ENCODE data around the gene OGN. TPM values are rescaled to one million over a fixed set of nuclear protein-coding genes. Genes with fewer than 3 reads are reported as not detected.

Gene OGN
- polyA plus RNA-seq, 2 of the 4 experiments (the other 2 are of a cell fraction) = not detected

DNA sequence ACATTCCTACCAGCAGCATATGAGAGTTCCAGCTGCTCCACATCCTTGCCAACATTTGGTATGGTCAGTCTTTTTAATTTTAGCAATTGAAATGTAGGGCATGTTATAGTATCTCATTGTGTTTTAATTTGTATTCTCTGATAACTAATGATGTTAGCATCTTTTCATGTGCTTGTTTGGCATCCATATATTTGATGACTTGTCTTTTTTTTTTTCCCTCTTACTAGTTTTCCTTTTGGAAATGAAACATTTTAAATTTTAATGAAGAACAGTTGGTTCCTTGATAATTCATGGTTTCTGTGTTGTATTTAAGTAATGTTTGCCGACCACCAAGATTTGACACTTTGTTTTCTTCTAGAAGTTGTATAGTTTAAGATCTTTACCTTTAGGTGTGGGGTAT lies 8.8 kb downstream of the OGN start:
- no peak for DNase-seq (ENCODE audit: low read depth in 1 of 2, low spot score in 1 of 2)
- H3K27ac ChIP-seq = no peak overlapping the region
- ATAC-seq = no peak
- no peaks in the 10 kb centered on the region for H3K9me3 ChIP-seq
- POLR2A ChIA-PET = no interaction called here
- TF ChIP-seq RFX5 (IDR thresholded peaks at IDR 0.05) (no peak), EP300 (IDR thresholded peaks at IDR 0.05) (no peak), MAFK (IDR thresholded peaks at IDR 0.05; ENCODE audit: partially characterized antibody) (no peak), SREBF2 (IDR thresholded peaks at IDR 0.05) (no peak), TP53 (CRISPR knock-in tag; IDR thresholded peaks at IDR 0.05) (no peak), POLR2AphosphoS2 (conservative IDR thresholded peaks at IDR 0.05; ENCODE audit: low read length) (no peak), NR3C1 (IDR thresholded peaks at IDR 0.05) (no peak), HOXB5 (CRISPR knock-in tag; IDR thresholded peaks at IDR 0.05) (no peak), ZC3H11A (IDR thresholded peaks at IDR 0.05) (no peak)
- CTCF ChIA-PET = no interaction called here
- no peak for FAIRE-seq
- no peak overlapping the region for H3K4me2 ChIP-seq
- 87% methylated on average over 1 of the region's 1 CpG for WGBS (ENCODE audit: missing lambda C conversion rate)
- no peak overlapping the region for H3K4me3 ChIP-seq
- H3K4me1 ChIP-seq = no peaks in the 10 kb centered on the region

DNA sequence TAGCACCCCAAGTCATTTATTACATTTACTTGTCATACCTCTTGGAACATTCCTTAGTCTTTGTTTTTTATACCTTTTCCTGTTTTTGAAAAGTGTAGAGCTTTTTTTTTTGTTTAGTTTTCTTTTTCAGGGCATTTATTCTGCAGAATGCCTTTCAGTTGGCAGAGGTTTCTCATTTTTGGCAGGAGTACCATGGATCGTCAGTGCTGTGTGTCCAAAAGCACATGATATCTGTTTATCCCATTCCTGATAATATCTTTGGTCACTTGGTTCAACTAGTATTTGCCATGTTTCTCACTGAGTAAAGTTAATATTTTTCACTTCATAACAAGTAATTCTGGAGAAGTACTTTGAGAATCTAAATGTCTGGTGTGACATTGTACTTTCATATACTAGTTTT lies 10.7 kb downstream of the OGN start:
- POLR2A ChIA-PET = no interaction called here
- H3K27ac ChIP-seq = no peak overlapping the region

DNA sequence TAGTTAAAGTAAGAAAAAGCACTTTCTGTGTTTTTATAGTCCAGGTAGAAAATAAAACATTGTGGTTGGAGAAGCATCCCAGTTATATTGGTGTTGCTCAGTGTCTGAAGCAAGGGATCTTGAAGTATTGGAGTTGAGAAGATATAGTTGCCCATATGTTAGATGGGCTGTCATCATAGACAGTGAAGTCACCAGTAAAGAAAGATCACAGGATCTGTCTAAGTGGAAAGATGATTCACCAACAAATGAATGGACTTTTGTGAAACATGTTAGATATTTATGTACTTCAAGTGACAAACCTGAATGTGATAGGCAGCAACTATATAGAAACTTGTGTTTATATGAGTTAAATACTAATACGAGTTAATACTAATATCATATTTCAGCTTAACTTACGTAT lies 11.7 kb downstream of the OGN start:
- TF ChIP-seq SMC3 (IDR thresholded peaks at IDR 0.05) = no peak
- no peak for TF ChIP-seq HES2 (IDR thresholded peaks at IDR 0.05)
- TF ChIP-seq, protein P1, sequence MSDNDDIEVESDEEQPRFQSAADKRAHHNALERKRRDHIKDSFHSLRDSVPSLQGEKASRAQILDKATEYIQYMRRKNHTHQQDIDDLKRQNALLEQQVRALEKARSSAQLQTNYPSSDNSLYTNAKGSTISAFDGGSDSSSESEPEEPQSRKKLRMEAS (IDR thresholded peaks at IDR 0.05) = no peak
- no peak for TF ChIP-seq NFE2L2 (conservative IDR thresholded peaks at IDR 0.05; ENCODE audit: low read length)
- TF ChIP-seq CBX2 (IDR thresholded peaks at IDR 0.05; ENCODE audit: borderline replicate concordance, low read depth) = no peak
- no peak for TF ChIP-seq CEBPB (IDR thresholded peaks at IDR 0.05)
- TF ChIP-seq GATA3 (IDR thresholded peaks at IDR 0.05; ENCODE audit: borderline replicate concordance) = no peak
- TF ChIP-seq JUN (IDR thresholded peaks at IDR 0.05) = no peak
- no peak for TF ChIP-seq NR3C1 (IDR thresholded peaks at IDR 0.05)
- no peak for TF ChIP-seq HOXB13 (CRISPR knock-in tag; IDR thresholded peaks at IDR 0.05; ENCODE audit: low read depth)
- no peak for TF ChIP-seq RCOR1 (IDR thresholded peaks at IDR 0.05; ENCODE audit: low read depth, low read length)
- TF ChIP-seq, protein P2, sequence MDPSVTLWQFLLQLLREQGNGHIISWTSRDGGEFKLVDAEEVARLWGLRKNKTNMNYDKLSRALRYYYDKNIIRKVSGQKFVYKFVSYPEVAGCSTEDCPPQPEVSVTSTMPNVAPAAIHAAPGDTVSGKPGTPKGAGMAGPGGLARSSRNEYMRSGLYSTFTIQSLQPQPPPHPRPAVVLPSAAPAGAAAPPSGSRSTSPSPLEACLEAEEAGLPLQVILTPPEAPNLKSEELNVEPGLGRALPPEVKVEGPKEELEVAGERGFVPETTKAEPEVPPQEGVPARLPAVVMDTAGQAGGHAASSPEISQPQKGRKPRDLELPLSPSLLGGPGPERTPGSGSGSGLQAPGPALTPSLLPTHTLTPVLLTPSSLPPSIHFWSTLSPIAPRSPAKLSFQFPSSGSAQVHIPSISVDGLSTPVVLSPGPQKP (IDR thresholded peaks at IDR 0.05; ENCODE audit: low read depth, low read length) = no peak
- no peak for TF ChIP-seq KDM5A (IDR thresholded peaks at IDR 0.05)
- no peak for TF ChIP-seq CTCF (IDR thresholded peaks at IDR 0.05)
- TF ChIP-seq, protein P3, sequence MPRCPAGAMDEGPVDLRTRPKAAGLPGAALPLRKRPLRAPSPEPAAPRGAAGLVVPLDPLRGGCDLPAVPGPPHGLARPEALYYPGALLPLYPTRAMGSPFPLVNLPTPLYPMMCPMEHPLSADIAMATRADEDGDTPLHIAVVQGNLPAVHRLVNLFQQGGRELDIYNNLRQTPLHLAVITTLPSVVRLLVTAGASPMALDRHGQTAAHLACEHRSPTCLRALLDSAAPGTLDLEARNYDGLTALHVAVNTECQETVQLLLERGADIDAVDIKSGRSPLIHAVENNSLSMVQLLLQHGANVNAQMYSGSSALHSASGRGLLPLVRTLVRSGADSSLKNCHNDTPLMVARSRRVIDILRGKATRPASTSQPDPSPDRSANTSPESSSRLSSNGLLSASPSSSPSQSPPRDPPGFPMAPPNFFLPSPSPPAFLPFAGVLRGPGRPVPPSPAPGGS (IDR thresholded peaks at IDR 0.05) = no peak
- no peak for TF ChIP-seq MYC (IDR thresholded peaks at IDR 0.05; ENCODE audit: borderline replicate concordance, low read length)
- no peak for TF ChIP-seq ZNF302 (CRISPR knock-in tag; IDR thresholded peaks at IDR 0.05)
- TF ChIP-seq HEYL (CRISPR knock-in tag; IDR thresholded peaks at IDR 0.05) = no peak
- no peak for TF ChIP-seq HOXB5 (CRISPR knock-in tag; IDR thresholded peaks at IDR 0.05)
- no peak for ATAC-seq
- FAIRE-seq = peak; percentile 32
- 84% methylated on average over 2 of the region's 2 CpGs for WGBS (ENCODE audit: missing lambda C conversion rate)
- Histone ChIP-seq H3K4me1 (no peaks in the 10 kb centered on the region), H3K4me2 (no peak overlapping the region), H3K4me3 (no peak overlapping the region), H3K9me3 (no peaks in the 10 kb centered on the region), H3K27ac (no peak overlapping the region)
- ChIA-PET POLR2A (no interaction called here), CTCF (no interaction called here)
- DNase-seq (ENCODE audit: low read depth in 1 of 2, low spot score in 1 of 2) = no peak

More for the DNA sequence above, 10.7 kb downstream of the OGN start:
- Histone ChIP-seq H3K4me1 (no peaks in the 10 kb centered on the region), H3K4me2 (no peak overlapping the region), H3K4me3 (no peak overlapping the region), H3K9me3 (no peaks in the 10 kb centered on the region)
- WGBS (ENCODE audit: missing lambda C conversion rate) = 85% methylated on average over 1 of the region's 1 CpG
- DNase-seq (ENCODE audit: low read depth in 1 of 2, low spot score in 1 of 2) (no peak), ATAC-seq (no peak), FAIRE-seq (no peak)
- TF ChIP-seq TP53 (CRISPR knock-in tag; IDR thresholded peaks at IDR 0.05) (no peak), SREBF2 (IDR thresholded peaks at IDR 0.05) (no peak), KDM1A (IDR thresholded peaks at IDR 0.05; ENCODE audit: low read depth) (no peak), HEYL (CRISPR knock-in tag; IDR thresholded peaks at IDR 0.05) (no peak), HOXB13 (CRISPR knock-in tag; IDR thresholded peaks at IDR 0.05; ENCODE audit: low read depth) (no peak), BHLHE40 (IDR thresholded peaks at IDR 0.05; ENCODE audit: low read depth, low read length) (no peak), RNF2 (IDR thresholded peaks at IDR 0.05; ENCODE audit: borderline replicate concordance, low read depth) (no peak), JUNB (IDR thresholded peaks at IDR 0.05) (no peak), EHMT2 (IDR thresholded peaks at IDR 0.05; ENCODE audit: low read depth) (no peak), FOXS1 (CRISPR knock-in tag; IDR thresholded peaks at IDR 0.05) (no peak)
- TF ChIP-seq, protein P4, sequence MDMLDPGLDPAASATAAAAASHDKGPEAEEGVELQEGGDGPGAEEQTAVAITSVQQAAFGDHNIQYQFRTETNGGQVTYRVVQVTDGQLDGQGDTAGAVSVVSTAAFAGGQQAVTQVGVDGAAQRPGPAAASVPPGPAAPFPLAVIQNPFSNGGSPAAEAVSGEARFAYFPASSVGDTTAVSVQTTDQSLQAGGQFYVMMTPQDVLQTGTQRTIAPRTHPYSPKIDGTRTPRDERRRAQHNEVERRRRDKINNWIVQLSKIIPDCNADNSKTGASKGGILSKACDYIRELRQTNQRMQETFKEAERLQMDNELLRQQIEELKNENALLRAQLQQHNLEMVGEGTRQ (IDR thresholded peaks at IDR 0.05) = no peak
- CTCF ChIA-PET = no interaction called here

All from A549 (cell line).